BLaER1 treated with 17β-estradiol and CSF1 and Interleukin-3, amounts not matched to agents 10 nM and 100 nM (cell line): Measurements from ENCODE around the gene MTUS2.

Experiments used
- H3K27ac ChIP-seq, 11 experiments: shearing (Covaris generic); formaldehyde crosslinking; 2 replicates each; pipeline ENCODE4 v1.8.1; 2022
- H3K27me3 ChIP-seq, 11 experiments: shearing (Covaris generic); formaldehyde crosslinking; 2 replicates each; pipeline ENCODE4 v1.8.1; 2022
- H3K36me3 ChIP-seq, 11 experiments: shearing (Covaris generic); formaldehyde crosslinking; 2 replicates each; pipeline ENCODE4 v1.8.1; 2022
- H3K4me1 ChIP-seq, 10 experiments: shearing (Covaris generic); formaldehyde crosslinking; 2 replicates each; pipeline ENCODE4 v1.8.1; 2022
- H3K4me2 ChIP-seq, 11 experiments: shearing (Covaris generic); formaldehyde crosslinking; 2 replicates each; pipeline ENCODE4 v1.8.1; 2022
- H3K4me3 ChIP-seq, 10 experiments: shearing (Covaris generic); formaldehyde crosslinking; 2 replicates each; pipeline ENCODE4 v1.8.1; 2022
- H3K9ac ChIP-seq, 11 experiments: shearing (Covaris generic); formaldehyde crosslinking; 2 replicates each; pipeline ENCODE4 v1.8.1; 2022
- H3K9me3 ChIP-seq, 11 experiments: shearing (Covaris generic); formaldehyde crosslinking; replicated peaks in 1 of 11; 2 replicates each; pipeline ENCODE4 v1.8.1; 2022
- H4K20me1 ChIP-seq, 11 experiments: shearing (Covaris generic); formaldehyde crosslinking; 2 replicates each; pipeline ENCODE4 v1.8.1; 2022
- Cebpa-rat ChIP-seq, 11 experiments: shearing (Covaris generic); IDR thresholded peaks; 2 replicates each; pipeline ENCODE4 v1.8.1; 2022

The MTUS2 gene

DNA sequence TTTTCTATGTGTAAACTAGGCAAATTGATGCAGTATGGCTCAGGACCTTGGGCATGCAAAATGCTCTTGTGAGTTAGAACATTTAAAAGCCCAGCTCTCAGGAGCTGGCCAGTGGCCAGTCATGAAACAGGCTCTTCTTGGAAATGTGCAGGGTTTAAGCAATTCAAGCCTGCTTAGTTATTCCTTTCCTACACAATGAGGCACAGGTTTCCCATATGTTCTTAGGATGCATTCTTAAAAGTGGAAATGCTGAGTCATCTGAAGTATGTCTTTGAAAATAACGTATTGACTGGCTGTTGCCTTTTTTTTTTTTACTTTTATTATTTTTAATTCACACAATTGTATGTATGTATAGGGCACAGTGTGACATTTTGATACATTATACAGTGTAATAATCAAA is 474.7 kb downstream of the MTUS2 start:
- H3K36me3 ChIP-seq = no peaks in the 10 kb centered on the region
- TF ChIP-seq Cebpa-rat (IDR thresholded peaks at IDR 0.05) = no peak
- H3K4me2 ChIP-seq = no peak overlapping the region
- H3K27ac ChIP-seq = no peak overlapping the region
- no peaks in the 10 kb centered on the region for H4K20me1 ChIP-seq
- no peak overlapping the region for H3K4me3 ChIP-seq
- no peak overlapping the region for H3K9ac ChIP-seq
- H3K9me3 ChIP-seq = peaks cover 0 to 13% (median 9%) of the 10 kb centered on the region in 11 experiments; a peak in 12 of 22 replicates
- H3K27me3 ChIP-seq = no peaks in the 10 kb centered on the region
- H3K4me1 ChIP-seq = no peaks in the 10 kb centered on the region

DNA sequence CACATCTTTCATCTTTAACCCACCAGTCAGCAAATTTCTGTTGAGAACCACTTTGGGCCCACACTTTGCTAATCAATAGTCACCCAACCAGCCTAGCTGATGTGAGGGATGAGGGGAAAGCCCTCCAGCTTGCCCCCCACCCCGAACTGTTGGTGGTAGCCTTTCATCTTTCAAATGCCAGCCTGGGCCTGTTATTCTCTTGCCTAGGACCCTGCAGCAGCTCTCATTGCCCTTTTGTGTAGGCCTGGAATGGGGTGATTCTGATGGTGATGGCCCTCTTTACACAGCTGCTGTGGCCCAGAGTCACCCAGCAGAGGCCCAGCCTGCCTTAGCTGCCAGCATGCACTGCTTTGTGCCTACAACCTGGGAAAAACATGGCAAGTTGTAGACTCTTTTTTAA is 480.9 kb downstream of the MTUS2 start:
- Histone ChIP-seq H3K9me3 (peaks cover 36 to 47% (median 42%) of the 10 kb centered on the region in 11 experiments), H3K4me3 (no peak overlapping the region), H3K4me1 (no peaks in the 10 kb centered on the region), H3K9ac (no peak overlapping the region), H3K27me3 (no peaks in the 10 kb centered on the region), H3K27ac (no peak overlapping the region), H3K36me3 (no peaks in the 10 kb centered on the region), H3K4me2 (no peak overlapping the region), H4K20me1 (no peaks in the 10 kb centered on the region)
- TF ChIP-seq Cebpa-rat (IDR thresholded peaks at IDR 0.05) = no peak

DNA sequence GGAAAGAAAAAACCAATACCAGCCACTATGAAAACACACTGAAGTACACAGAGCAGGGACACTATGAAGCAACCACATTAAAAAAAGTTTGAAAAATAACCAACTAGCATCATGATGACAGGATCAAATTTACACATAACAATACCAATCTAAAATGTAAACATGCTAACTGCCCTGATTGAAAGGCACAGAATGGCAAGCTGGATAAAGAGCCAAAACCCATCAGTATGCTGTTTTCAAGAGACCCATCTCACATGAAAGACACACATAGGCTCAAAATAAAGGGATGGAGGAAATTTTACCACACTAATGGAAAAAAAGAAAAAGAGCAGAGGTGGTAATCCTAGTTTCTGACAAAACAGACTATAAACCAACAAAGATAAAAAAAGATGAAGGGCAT is 484.0 kb downstream of the MTUS2 start:
- Histone ChIP-seq H3K9ac (no peak overlapping the region), H3K9me3 (peaks cover 51 to 68% (median 61%) of the 10 kb centered on the region in 11 experiments), H3K4me2 (no peak overlapping the region), H3K27ac (no peak overlapping the region), H3K4me1 (no peaks in the 10 kb centered on the region), H3K36me3 (no peaks in the 10 kb centered on the region), H3K27me3 (no peaks in the 10 kb centered on the region), H3K4me3 (no peak overlapping the region), H4K20me1 (no peaks in the 10 kb centered on the region)
- no peak for TF ChIP-seq Cebpa-rat (IDR thresholded peaks at IDR 0.05)

DNA sequence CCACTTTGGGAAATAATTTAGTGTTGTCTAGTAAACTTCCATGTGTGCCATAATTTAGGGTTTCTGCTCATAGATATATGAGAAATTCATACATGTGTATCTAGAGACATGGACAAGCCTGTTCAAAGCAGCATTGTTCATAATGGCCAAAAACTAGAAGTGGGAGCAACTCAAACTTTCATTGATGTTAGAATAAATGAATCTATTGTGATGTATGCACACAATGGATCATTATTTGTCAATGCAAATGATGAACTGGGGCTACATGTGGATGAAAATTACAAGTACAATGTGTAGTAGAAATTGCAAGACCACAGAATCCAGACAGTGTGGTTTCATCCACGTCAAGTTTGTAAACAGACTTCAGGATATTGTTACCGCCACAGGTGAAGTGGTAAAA is 490.7 kb downstream of the MTUS2 start:
- Histone ChIP-seq H3K4me1 (no peaks in the 10 kb centered on the region), H3K4me2 (no peak overlapping the region), H3K27me3 (no peaks in the 10 kb centered on the region), H3K27ac (no peak overlapping the region), H3K9me3 (peaks cover 15 to 28% (median 24%) of the 10 kb centered on the region in 11 experiments), H3K9ac (no peak overlapping the region), H3K4me3 (no peak overlapping the region), H4K20me1 (no peaks in the 10 kb centered on the region), H3K36me3 (no peaks in the 10 kb centered on the region)
- TF ChIP-seq Cebpa-rat (IDR thresholded peaks at IDR 0.05) = no peak

DNA sequence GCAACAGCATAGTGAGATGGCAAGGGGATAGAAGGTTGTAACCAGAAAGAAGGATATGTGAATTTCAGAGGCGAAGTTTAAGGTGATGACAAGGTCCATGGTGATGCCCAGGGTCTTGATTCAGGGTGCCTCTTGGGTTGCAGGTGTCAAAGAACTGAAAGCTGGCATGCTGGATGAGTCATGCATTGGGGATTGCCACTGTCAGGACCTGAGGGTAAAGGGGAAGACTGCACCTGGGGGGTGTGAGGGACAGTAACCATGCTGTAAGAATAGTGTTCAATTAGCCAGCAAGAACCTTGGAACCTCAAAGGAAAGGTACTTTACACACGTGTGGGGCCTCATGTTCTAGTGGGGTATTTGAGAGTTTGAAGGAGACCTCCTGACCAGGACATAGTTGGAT is 495.7 kb downstream of the MTUS2 start:
- H3K4me2 ChIP-seq = no peak overlapping the region

DNA sequence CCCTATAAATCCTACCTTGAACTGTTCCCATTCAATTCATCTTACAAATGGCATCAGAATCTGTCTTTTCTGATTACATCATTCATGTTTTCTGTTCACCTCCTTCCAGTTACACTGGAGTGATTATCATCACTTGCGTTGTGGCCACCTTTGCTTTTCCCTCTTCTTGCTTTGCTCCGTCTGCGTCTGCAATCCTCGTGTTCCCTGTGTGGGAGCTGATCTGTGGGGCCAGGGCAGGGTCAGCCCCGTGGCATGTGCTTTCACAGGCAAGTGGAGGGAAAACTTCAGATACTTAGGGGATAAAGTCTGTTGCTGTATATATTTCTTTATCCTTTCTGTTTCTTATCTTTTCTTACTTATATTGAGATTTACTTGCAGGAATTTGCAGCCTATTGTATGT is 497.7 kb downstream of the MTUS2 start:
- H3K36me3 ChIP-seq = no peaks in the 10 kb centered on the region
- H4K20me1 ChIP-seq = no peaks in the 10 kb centered on the region
- H3K4me2 ChIP-seq = no peak overlapping the region; a peak in 2 of 22 replicates
- H3K27ac ChIP-seq = no peak overlapping the region
- peaks cover 0 to 15% (median 2%) of the 10 kb centered on the region in 10 experiments; a peak in 5 of 20 replicates for H3K4me1 ChIP-seq
- TF ChIP-seq Cebpa-rat (IDR thresholded peaks at IDR 0.05) = no peak
- no peak overlapping the region for H3K4me3 ChIP-seq
- H3K9ac ChIP-seq = no peak overlapping the region
- peaks cover 0 to 10% (median 0%) of the 10 kb centered on the region in 11 experiments; a peak in 3 of 22 replicates for H3K9me3 ChIP-seq
- H3K27me3 ChIP-seq = no peaks in the 10 kb centered on the region

More for the DNA sequence above, 495.7 kb downstream of the MTUS2 start:
- no peak for TF ChIP-seq Cebpa-rat (IDR thresholded peaks at IDR 0.05)
- no peak overlapping the region for H3K27ac ChIP-seq
- H3K27me3 ChIP-seq = no peaks in the 10 kb centered on the region
- no peaks in the 10 kb centered on the region for H3K9me3 ChIP-seq
- peaks cover 0 to 15% (median 2%) of the 10 kb centered on the region in 10 experiments; a peak in 5 of 20 replicates for H3K4me1 ChIP-seq
- H3K9ac ChIP-seq = no peak overlapping the region
- H3K4me3 ChIP-seq = no peak overlapping the region
- H3K36me3 ChIP-seq = no peaks in the 10 kb centered on the region
- H4K20me1 ChIP-seq = no peaks in the 10 kb centered on the region

DNA sequence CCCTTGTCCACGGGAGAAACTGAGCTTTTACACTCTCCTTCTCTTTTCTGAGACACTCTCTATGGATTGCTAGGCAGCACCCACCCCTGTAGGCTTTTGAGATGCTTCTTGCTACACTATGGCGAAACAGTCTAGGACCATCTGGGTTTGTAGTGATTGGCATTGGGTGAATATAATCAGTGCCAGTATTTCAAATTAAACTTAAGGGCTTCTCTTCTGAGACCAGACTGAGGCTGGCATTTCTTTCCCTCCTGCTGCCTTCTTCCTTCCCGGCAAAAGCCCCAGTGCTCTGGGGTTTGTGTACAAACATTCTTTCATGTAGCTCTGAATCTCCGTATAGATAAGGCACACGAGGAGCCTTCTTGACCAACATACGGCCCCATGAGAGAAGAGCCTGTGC is 498.6 kb downstream of the MTUS2 start:
- Histone ChIP-seq H3K27ac (no peak overlapping the region), H3K27me3 (no peaks in the 10 kb centered on the region), H3K4me3 (no peak overlapping the region), H4K20me1 (no peaks in the 10 kb centered on the region), H3K9ac (no peak overlapping the region), H3K4me2 (peak overlapping the region in 3 of 11 experiments; percentile 4 to 36 (median 13); a peak in 4 of 22 replicates), H3K9me3 (peaks cover 0 to 10% (median 0%) of the 10 kb centered on the region in 11 experiments; a peak in 3 of 22 replicates), H3K36me3 (no peaks in the 10 kb centered on the region), H3K4me1 (peaks cover 0 to 15% (median 2%) of the 10 kb centered on the region in 10 experiments; a peak in 5 of 20 replicates)
- TF ChIP-seq Cebpa-rat (IDR thresholded peaks at IDR 0.05) = no peak

DNA sequence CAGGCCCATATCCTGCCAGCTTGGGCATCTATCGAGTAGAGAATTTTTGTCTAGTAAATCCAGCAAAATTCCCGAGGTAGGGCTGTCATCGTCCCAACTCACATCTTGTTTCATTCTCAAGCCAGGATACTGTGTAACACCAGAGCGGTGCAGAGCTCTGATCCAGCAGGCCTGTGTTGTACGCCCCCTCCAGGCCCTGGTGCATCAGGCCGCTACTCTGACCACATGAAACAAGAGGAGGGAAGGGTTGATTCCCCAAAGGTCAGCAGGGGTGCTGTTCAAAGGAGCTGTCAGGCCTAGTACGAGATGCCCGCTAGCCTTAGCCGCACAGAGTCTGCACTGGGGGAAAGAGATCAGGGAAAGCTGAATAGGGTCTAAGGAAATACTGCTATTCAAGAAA is 499.3 kb downstream of the MTUS2 start:
- no peaks in the 10 kb centered on the region for H3K27me3 ChIP-seq
- no peak overlapping the region for H3K27ac ChIP-seq
- H3K4me2 ChIP-seq = no peak overlapping the region; a peak in 1 of 22 replicates
- H4K20me1 ChIP-seq = no peaks in the 10 kb centered on the region
- H3K4me1 ChIP-seq = peaks cover 0 to 15% (median 2%) of the 10 kb centered on the region in 10 experiments; a peak in 5 of 20 replicates
- H3K4me3 ChIP-seq = no peak overlapping the region
- H3K9ac ChIP-seq = no peak overlapping the region
- H3K9me3 ChIP-seq = peaks cover 0 to 10% (median 0%) of the 10 kb centered on the region in 11 experiments; a peak in 3 of 22 replicates
- H3K36me3 ChIP-seq = no peaks in the 10 kb centered on the region
- no peak for TF ChIP-seq Cebpa-rat (IDR thresholded peaks at IDR 0.05)

DNA sequence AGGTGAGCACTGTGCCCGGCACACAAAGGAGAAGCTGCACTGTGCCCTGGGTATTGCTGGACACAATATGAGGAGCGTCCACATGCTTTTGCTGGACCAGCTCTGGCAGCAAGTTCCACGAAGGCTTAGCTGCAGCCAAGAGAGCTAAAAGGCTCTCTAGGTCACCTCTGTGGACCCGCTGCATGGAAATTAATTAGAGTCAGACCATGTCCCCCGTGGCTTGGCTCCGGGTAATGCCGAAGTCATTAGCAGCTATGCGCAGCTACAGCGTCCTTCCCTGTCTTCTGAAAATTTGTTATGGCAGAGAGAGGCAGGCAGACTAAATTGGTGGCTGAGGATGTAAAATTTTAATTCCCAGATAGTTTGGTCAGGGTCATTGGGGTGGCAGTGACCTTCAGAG is 503.8 kb downstream of the MTUS2 start:
- H3K4me2 ChIP-seq = no peak overlapping the region
- no peak for TF ChIP-seq Cebpa-rat (IDR thresholded peaks at IDR 0.05)
- no peaks in the 10 kb centered on the region for H3K36me3 ChIP-seq
- peaks cover 0 to 5% (median 0%) of the 10 kb centered on the region in 10 experiments; a peak in 3 of 20 replicates for H3K4me1 ChIP-seq
- H3K27ac ChIP-seq = no peak overlapping the region
- no peaks in the 10 kb centered on the region for H3K27me3 ChIP-seq
- no peak overlapping the region for H3K4me3 ChIP-seq
- H3K9me3 ChIP-seq = peaks cover 0 to 10% (median 0%) of the 10 kb centered on the region in 11 experiments; a peak in 3 of 22 replicates
- H3K9ac ChIP-seq = no peak overlapping the region
- no peaks in the 10 kb centered on the region for H4K20me1 ChIP-seq

DNA sequence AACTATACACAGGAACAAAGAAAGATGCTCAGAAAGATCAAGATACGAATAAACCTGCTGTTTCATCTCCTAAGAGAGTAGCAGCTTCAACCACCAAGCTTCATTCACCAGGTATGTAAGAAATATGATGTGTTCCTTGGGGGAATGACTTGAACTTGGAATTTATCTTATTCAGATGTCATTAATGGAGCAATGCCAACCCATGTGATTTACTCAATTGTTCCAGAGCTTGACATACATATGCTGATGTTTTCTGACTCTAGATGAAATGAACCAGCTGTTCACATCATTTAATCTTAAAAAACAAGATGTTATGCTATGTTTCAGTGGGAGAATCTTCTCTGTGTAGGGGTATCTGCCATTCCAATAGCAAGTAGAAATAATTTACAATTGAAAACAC is 504.5 kb downstream of the MTUS2 start:
- peaks cover 0 to 10% (median 0%) of the 10 kb centered on the region in 11 experiments; a peak in 3 of 22 replicates for H3K9me3 ChIP-seq
- H4K20me1 ChIP-seq = no peaks in the 10 kb centered on the region
- TF ChIP-seq Cebpa-rat (IDR thresholded peaks at IDR 0.05) = no peak
- no peaks in the 10 kb centered on the region for H3K36me3 ChIP-seq
- H3K4me2 ChIP-seq = no peak overlapping the region
- no peak overlapping the region for H3K4me3 ChIP-seq
- no peak overlapping the region for H3K9ac ChIP-seq
- no peaks in the 10 kb centered on the region for H3K4me1 ChIP-seq
- H3K27me3 ChIP-seq = no peaks in the 10 kb centered on the region
- no peak overlapping the region for H3K27ac ChIP-seq
